OCI-M1 (cell line): ENCODE results near the gene TMEM101.
"Not testable (repeated sequence)": the region's sequence is repeated elsewhere in the genome, so short reads cannot be mapped to it uniquely, and the experiment has no call there.

Experiments used
- DNase-seq: peaks from one replicate; lab custom pipeline; 2025; lab: John Stamatoyannopoulos, UW

The TMEM101 gene

DNA sequence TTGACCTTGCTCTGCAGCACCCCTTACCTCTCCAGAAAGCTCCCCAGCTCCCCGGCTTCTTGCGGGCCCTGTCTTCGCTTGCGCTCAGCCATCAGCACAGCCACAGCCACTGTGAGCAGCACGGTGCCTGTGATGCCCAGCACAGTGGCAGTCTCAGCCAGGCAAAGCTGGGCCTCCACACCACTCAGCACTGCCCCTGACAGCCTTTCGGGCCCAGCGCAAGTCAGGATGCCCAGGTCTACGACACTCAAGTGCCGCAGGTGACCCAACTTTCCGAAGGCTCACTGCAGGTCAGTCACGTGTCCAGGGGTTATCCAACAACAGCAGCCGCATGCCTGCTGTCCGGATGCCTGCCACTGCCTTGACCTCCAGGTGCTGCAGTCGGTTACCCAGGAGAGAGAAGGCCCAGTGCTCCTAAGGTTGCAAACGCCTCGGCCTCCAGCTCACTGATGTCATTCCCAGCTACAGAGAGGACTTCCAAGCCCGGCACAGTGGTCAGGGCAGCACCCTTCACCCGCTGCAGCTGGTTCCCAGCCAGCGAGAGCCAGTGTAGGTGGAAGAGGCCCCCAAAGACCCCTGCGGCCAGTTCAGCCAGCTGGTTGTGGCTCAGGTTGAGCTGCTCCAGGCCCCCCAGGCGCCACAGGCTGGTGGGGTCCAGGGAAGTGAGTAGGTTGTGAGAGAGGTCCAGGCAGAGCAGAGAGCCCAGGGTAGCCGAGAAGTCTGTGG lies 8.9 kb upstream of the TMEM101 start:
- DNase-seq = no peak

DNA sequence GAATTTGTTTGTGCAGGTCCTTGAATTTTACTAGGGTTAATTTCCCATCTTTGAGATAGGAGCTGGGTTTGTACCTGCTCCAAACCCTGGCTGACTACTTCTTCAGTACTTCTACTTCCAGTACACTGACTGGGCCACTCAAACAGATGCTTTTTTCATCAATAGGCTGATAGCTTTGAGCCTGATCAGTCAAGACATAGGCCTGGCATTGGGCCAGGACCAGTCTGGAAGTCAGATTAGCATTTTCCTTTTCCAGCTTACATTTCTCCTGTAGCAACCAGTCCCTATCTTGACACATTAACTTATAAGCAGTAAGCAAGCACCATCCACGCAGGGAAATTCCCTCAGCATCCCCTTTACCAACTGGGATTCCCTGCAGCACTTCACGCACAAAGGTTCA lies 7.5 kb upstream of the TMEM101 start:
- no peak for DNase-seq

DNA sequence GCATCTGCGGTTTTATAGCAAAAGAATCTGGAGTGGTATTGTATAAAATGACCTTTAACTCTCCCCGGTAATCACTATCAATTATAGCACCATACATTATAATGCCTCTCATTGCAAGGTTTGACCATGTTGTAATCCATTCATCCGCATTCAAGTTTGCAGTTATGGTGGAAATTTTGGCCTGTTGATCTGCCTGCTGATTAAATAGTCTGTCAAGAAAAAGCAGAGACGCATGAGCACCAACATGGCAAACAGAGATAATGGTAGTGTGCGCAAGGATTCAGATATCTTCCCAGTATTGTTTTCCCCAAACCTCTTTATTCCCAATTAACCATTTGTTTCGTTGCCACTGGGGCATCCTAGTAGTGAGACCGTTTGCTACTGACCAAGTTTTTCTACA lies 6.5 kb upstream of the TMEM101 start:
- not testable (repeated sequence) for DNase-seq

DNA sequence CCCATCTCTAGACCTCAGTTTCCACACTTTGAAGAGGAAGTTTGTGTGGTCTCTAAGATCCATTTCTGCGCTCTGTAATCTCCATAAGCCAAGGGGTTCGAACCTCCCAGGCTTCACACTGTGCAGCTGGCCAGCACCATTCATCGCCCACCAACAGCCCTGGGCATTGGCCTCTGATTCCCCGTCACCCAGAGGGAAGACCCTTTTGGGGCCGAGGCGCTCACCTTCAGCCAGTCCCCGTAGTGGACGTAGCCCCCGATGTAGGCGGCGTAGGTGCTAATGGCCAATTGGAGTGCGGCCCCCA lies 678 bp downstream of the TMEM101 start:
- no peak for DNase-seq

DNA sequence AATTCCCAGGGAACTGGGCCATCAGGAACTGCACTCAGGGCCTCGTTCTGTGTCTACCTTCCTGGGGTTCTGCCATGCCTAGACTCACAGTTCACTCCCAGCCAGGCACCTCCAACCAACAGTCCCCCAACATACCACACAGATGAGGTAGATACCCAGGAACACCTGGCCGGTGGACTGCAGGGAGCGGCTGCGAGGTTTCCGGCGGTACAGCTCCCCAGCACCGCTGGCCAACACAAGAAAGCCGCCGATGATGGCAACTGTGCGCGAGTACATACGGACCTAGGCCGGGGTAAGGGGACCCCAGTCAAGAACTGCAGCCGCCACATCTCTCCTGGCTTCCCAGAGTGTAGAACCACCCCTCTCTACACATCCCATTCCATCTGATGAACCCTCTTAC lies 1.9 kb downstream of the TMEM101 start:
- DNase-seq = no peak

DNA sequence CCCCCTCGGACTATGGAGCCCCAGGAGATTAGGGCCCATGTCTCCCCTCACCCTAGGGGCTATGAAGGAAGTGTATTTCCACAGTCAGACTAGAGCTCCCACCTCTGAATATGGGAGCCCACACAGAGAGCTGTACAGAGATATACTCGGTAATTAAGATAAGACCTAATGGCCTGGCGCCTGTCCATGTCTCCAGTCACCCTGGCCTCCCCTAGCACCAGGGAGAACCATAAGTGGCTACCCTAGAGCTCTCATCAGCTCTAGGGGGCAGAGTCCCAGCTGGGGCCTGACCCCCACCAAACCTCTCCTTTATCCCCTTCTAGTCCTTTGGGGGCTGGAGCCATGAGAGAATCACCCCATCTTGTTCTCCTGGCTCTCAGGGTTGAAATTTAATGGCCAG lies 2.4 kb downstream of the TMEM101 start:
- DNase-seq = no peak

DNA sequence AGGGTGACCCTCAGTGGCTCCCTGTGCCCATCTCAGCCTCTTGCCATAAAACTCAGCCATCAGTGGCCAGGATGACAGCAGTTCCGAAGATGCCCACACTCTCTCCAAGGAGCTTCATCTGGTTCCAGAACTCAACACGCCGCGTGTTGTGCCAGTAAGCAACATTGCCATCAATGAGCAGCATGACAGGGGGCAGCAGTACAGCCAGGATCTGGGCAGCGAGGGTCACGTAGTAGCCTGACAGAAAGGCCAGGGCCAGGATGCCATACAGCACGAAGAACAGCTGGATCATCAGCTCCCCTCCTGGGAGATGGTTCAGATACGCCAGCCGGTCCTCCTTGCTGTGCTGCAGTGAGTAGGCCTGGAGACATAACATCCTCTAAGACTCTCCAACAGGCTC lies 2.9 kb downstream of the TMEM101 start:
- DNase-seq = no peak

DNA sequence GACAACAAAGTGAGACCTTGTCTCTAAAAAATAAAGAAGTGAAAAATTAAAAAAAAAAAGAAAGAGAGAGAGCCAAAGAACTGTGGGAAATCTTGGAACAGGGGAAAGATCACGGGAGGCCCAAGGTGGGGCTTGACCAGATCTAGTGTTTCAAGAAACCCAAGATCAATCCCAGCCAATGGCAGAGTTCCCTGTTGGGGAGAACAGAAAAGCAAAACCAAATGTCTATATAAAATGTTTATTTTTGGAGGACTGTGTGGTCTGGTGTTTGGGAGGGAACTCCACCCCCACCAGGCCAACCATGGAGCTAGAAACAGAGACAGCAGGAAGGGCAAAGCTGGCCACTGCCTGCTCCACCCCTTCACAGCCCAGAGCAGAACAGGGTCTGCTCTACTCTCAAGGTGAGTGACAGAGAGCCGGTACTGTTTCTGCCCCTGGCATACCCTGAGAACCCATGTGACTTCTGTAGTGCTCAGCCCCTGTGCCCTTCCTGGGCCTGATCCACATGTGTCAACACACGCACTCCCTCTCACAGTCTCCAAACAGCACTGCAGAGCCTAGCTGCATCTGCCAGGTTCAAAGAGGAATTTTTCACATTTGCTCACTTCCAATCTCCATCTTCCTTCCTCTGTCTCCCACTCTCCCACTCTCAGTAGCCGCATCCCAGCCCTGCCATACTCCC lies 3.7 kb downstream of the TMEM101 start:
- DNase-seq = no peak

DNA sequence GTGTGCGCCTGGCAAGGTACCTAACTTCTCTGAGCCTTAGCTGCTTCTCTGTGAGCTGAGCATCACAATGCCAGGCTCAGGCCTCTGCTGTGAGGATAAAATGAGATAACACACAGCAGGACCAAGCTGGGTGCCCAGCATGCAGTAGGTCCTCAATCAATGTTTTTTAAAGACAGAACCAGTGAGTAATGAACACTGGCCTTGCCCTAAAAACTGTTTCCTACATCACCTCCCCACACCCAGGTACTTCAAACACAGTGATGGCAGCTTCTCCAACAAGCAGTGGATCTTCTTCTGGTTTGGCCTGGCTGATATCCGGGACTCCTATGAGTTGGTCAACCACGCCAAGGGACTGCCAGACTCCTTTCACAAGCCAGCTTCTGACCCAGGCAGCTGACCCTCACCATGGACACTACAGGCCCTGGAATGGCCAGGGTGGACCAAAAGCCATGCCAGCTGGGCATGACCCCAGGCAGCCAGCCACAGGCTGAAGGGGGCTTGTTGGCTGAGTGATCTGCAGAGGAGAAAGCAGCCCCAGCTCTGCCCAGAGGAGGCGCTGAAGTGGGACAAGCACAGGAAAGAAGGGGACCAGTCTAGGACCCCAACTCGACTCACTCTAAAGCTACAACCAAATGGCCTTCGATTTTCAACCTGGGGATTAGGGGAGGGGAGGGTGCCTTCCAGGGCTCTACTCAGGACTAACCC lies 6.4 kb downstream of the TMEM101 start:
- no peak for DNase-seq

DNA sequence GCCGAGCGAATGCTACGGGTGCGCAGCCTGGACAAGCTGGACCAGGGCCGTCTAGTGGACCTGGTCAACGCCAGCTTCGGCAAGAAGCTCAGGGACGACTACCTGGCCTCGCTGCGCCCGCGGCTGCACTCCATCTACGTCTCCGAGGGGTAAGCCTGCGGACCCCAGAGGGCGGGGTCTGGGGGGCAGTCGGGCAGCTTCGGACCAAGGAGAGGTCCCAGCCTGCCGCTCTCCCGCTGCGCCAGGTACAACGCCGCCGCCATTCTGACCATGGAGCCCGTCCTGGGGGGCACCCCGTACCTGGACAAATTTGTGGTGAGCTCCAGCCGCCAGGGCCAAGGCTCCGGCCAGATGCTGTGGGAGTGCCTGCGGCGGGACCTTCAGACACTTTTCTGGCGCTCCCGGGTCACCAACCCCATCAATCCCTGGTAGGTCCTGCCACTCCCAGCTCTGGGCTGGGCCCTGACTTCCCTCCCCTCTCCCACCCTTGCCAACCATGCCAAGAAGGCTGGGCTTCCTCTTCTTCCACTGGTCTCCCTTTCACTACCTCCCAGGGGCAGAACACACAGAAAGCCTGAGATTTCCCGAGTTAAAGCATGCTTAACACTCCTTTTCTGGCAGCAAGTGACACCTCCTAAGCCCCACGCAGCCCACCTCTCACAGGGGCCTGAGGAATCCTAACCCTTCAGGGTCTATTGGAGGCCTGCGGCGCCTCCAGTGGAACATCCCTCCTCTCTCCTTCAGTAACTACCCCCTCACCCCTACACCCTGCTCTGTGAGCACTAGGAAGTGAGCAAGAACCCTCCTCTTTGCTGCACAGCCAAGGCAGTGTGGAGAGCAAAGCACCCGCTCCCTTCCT lies 7.2 kb downstream of the TMEM101 start:
- no peak for DNase-seq

DNA sequence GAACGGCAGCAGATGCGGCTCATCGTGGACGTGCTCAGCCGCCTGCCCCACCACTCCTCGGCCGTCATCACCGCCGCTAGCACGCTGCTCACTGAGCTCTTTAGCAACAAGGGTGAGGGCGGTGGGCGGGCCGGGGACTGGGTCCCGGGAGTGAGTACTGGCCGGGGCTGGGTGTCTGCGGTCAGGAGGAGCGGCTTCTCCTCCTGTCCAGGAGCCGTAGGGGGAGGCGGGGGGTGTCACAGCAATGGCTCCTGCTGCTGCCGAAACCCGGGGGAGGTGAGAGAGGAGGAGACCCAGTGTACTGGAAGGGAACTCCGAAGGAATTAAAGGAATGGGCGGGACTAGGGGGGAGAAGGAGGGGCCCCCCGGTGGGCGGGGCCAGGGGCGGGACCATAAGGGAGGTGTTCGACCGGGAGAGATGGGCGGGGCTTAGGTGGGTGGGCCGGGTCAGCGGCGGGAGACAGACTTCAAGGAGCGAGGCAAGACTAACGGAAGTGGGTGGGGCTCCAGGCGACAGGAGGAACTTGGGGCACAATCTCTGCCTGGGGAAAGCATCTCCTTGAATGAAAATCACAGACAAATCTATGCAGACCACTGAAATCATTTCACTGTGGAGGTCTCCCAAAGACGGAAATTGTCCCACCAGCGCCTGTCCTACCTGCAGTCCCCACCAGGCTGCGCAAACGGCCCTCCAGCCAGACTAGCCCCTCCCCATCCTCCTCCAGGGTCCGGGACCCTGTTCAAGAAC lies 8.0 kb downstream of the TMEM101 start:
- DNase-seq = peak; percentile 99

DNA sequence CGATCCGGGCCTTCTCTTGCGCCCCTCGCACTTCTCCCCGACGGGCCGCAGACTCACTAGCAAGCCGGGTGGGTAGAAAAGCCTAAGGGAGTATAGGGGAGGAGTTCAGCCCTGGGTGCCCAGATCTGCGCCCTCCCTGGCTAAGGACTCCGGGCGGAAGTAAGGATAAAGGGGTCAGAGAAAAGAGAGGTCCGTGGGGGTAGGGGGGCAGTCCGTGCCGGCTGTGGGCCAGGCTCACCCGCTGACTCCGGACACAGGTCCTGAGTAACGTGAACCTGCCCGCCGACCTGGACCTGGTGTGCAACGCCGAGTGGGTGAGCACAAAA lies 8.5 kb downstream of the TMEM101 start:
- no peak for DNase-seq

DNA sequence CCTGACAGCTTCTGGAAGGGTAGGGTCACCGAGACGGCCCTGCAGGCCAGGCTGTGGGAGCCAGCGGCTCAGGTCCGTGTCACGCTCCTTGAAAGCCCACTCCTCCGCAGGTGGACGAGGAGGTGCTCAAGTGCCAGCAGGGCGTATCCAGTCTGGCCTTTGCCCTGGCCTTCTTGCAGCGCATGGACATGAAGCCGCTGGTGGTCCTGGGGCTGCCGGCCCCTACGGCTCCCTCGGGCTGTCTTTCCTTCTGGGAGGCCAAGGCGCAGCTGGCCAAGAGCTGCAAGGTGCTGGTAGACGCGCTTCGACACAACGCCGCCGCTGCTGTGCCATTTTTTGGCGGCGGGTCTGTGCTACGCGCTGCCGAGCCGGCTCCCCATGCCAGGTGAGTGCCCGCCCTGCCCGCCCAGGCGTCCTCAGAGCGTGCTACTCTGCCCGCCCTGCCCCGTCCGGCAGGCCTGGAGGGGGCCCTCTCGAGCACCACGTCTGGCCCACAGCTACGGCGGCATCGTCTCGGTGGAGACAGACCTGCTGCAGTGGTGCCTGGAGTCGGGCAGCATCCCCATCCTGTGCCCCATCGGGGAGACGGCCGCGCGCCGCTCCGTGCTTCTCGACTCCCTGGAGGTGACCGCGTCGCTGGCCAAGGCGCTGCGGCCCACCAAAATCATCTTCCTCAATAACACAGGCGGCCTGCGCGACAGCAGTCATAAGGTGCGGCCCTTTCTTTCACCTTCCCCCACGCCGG lies 9.1 kb downstream of the TMEM101 start:
- DNase-seq = no peak

DNA sequence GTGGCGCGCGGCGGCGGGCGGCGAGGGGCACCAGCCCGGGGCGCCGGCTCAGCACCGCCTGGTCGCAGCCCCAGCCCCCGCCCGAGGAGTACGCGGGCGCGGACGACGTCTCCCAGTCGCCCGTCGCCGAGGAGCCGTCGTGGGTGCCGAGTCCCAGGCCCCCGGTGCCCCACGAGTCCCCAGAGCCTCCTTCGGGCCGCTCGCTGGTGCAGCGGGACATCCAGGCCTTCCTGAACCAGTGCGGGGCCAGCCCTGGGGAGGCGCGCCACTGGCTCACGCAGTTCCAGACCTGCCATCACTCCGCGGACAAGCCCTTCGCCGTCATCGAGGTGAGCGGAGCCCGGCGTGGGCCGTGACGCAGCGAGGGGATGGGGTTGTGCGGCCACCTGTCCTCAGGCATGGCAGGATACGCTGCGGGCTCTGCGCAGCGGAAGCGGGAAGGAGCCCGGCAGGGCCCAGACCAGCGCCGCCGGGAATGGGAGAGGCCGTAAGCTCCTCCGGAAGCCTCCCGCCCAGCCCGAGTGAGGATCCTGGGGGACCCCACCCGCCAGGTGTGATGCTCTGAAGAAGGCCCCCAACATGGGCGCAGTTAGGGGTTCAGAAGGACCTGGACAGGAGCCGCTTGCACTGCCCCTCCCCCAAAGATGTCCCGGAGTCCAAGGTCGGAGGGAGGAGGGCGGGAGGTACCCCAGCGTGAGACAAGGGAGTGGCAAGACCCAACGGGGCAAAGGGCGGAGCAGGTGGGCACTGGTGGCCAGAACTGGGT lies 9.8 kb downstream of the TMEM101 start:
- no peak for DNase-seq

DNA sequence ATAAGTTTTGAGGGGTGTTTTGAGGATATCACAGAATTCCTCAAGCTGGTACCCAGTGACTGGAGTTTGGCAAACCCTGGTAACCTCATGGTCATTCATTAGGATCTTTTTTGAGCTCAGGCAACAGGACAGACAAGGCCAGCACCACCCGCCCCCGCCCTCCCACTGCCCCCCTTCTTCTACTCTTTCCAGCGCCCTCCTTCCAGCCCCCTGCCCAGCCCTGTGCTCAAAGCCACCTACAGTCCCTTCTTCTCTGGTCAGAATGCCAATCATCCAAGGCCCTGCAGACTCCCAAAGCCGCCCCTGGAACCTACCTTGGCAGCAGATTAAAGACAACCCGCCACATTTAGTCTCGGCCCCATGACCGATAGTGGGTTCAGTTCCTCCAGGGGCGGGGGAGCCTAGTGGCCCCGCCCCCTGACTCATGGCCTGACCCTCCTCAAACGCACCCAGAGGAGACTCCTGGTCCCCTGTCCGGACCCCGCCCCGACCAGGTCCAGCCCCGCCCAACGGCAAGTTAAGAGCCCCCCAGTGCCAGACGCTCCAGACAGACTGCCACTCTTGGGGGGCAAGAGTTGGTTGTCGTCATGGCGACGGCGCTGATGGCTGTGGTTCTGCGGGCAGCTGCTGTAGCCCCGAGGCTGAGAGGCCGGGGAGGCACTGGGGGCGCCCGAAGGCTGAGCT lies 10.5 kb downstream of the TMEM101 start, which contains the start of gene NAGS:
NAGS (plus strand) TSS at position 546 of the 684 bp plus-strand sequence; CDS start at position 588, 42 bp downstream.
- DNase-seq = peak; percentile 54

DNA sequence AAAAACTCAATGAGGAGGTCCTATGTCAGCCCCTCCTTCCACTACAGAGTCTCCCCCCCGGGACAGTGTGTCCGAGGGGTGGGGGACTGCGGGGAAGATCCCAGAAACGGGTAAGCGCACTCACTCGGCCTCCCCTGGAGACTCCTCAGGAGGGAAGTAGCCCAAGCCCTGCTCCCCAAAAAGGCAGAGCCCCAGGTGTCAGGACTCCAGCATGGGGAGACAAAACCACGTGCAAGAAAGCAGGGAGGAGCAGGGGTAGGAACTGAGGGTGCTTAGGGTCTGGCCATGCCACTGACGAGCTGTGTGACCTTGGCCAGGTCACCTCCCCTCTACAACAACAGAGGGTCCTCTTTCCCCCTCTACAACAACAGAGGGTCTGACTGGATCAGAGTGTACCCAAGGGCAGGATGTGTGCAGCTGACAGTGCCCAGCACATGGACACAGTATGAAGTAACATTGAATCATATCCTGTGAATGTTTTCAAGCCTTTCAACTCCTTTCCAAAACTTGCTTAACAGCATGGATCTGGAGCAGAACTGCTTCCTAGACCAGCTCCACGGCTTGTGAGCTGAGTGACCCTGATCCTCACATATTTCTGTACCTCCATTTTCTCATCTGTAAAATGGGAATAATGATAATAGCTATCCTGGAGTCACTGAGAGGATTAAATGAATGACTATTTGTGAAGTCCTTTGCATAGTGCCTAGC lies 12.5 kb downstream of the TMEM101 start:
- no peak for DNase-seq

DNA sequence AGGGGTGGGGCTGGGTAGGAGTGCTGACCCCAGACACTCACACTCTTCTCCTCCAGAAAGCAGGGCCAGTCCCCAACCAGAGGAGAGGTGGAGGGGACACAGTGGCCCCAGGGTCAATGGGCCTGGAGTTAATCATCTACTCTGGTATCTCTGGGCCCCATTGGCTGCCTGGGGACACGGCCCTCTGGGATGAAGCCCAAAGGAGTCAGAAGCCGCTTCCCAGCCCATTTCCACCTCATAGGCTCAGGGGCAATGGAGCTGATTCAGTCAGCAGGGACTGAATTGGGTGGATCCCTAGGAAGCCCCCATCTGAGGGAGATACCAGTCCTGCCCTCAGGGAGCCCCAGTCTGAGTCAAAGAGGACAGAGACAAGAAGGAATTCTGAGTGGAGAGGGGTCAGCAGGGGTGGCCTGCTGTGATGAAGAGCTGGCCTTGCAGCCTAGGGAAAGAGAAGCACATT lies 13.3 kb downstream of the TMEM101 start:
- DNase-seq = no peak

DNA sequence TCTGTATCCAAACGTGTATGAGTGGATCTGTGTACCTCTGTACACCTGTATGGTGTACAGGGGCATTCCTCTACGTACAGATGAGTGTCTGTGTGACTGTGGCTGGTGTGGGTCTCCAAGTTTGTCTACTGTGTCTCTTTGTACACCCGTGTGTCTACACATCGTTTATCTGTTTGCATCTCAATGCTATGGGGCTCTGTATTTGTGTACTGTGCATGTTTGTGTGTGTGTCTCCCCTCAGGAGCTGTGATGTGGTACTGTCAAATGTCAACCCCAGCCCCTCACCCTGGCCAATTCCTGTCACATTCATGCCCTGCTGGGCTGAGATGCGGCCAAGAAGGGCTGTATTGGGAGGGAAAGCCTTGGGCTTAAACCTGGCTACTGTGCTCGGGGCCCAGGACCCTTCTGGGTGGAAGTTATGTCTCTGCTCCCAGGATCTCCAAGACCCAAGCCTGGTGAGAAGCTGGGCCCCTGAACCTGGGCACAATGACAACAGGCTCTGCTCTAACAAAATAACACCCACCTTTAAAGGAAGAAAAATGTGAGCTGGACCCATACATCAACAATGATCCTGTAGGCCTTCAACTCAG lies 13.8 kb downstream of the TMEM101 start:
- no peak for DNase-seq
